Measurements from ENCODE around the gene MYH6.

Gene MYH6

DNA sequence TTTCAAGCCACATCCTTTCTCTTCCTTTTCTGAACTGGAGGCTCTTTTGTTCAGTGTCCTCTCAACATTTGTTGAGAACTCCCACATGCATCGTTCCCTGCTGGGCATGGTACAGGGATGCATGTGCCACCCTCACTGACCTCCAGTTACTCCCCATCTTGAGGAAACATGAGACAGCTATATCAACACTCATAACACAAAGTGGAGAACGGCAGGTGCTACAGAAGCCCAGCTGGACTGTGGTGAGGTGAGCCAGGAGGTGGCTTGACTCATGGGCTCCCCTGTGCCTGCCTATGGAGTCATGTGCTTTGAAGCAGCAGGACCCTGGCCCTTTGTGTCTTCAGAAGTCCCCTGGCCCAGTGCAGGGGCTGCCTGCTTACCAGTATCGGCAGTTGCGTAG lies 9.7 kb downstream of the MYH6 start:
- no peak for DNase-seq (ENCODE audit: low read depth in 1 of 2, low spot score in 1 of 2)
- TF ChIP-seq, protein P1, sequence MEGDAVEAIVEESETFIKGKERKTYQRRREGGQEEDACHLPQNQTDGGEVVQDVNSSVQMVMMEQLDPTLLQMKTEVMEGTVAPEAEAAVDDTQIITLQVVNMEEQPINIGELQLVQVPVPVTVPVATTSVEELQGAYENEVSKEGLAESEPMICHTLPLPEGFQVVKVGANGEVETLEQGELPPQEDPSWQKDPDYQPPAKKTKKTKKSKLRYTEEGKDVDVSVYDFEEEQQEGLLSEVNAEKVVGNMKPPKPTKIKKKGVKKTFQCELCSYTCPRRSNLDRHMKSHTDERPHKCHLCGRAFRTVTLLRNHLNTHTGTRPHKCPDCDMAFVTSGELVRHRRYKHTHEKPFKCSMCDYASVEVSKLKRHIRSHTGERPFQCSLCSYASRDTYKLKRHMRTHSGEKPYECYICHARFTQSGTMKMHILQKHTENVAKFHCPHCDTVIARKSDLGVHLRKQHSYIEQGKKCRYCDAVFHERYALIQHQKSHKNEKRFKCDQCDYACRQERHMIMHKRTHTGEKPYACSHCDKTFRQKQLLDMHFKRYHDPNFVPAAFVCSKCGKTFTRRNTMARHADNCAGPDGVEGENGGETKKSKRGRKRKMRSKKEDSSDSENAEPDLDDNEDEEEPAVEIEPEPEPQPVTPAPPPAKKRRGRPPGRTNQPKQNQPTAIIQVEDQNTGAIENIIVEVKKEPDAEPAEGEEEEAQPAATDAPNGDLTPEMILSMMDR (IDR thresholded peaks at IDR 0.05; ENCODE audit: insufficient read depth, low read length), result no peak
- TF ChIP-seq SPI1 (IDR thresholded peaks at IDR 0.05; ENCODE audit: borderline replicate concordance, low read depth) (no peak), POLR2AphosphoS5 (IDR thresholded peaks at IDR 0.05; ENCODE audit: low read depth) (no peak), GABPA (IDR thresholded peaks at IDR 0.05; ENCODE audit: low read depth) (no peak)
- TF ChIP-seq, protein P2, sequence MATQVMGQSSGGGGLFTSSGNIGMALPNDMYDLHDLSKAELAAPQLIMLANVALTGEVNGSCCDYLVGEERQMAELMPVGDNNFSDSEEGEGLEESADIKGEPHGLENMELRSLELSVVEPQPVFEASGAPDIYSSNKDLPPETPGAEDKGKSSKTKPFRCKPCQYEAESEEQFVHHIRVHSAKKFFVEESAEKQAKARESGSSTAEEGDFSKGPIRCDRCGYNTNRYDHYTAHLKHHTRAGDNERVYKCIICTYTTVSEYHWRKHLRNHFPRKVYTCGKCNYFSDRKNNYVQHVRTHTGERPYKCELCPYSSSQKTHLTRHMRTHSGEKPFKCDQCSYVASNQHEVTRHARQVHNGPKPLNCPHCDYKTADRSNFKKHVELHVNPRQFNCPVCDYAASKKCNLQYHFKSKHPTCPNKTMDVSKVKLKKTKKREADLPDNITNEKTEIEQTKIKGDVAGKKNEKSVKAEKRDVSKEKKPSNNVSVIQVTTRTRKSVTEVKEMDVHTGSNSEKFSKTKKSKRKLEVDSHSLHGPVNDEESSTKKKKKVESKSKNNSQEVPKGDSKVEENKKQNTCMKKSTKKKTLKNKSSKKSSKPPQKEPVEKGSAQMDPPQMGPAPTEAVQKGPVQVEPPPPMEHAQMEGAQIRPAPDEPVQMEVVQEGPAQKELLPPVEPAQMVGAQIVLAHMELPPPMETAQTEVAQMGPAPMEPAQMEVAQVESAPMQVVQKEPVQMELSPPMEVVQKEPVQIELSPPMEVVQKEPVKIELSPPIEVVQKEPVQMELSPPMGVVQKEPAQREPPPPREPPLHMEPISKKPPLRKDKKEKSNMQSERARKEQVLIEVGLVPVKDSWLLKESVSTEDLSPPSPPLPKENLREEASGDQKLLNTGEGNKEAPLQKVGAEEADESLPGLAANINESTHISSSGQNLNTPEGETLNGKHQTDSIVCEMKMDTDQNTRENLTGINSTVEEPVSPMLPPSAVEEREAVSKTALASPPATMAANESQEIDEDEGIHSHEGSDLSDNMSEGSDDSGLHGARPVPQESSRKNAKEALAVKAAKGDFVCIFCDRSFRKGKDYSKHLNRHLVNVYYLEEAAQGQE (IDR thresholded peaks at IDR 0.05; ENCODE audit: insufficient replicate concordance, low read depth), result no peak
- H3K27me3 ChIP-seq (ENCODE audit: insufficient read depth, poor library complexity, severe bottlenecking), result no peaks in the 10 kb centered on the region
- no peak overlapping the region for H3K27ac ChIP-seq (replicated peaks)
- H3K4me3 ChIP-seq (replicated peaks; ENCODE audit: insufficient read depth, low read length), result no peak overlapping the region

GRCh38 chr14:23396781-23397407 lies 11.2 kb downstream of the MYH6 start:
- TF ChIP-seq SPI1 (IDR thresholded peaks at IDR 0.05; ENCODE audit: borderline replicate concordance, low read depth) (no peak), GABPA (IDR thresholded peaks at IDR 0.05; ENCODE audit: low read depth) (no peak), POLR2AphosphoS5 (IDR thresholded peaks at IDR 0.05; ENCODE audit: low read depth) (no peak)
- TF ChIP-seq, protein P2 (IDR thresholded peaks at IDR 0.05; ENCODE audit: insufficient replicate concordance, low read depth), result no peak
- TF ChIP-seq, protein P1 (IDR thresholded peaks at IDR 0.05; ENCODE audit: insufficient read depth, low read length), result no peak
- DNase-seq (ENCODE audit: low read depth in 1 of 2, low spot score in 1 of 2), result no peak
- H3K4me3 ChIP-seq (replicated peaks; ENCODE audit: insufficient read depth, low read length), result no peak overlapping the region
- H3K27me3 ChIP-seq (ENCODE audit: insufficient read depth, poor library complexity, severe bottlenecking), result no peaks in the 10 kb centered on the region
- no peak overlapping the region for H3K27ac ChIP-seq (replicated peaks)

DNA sequence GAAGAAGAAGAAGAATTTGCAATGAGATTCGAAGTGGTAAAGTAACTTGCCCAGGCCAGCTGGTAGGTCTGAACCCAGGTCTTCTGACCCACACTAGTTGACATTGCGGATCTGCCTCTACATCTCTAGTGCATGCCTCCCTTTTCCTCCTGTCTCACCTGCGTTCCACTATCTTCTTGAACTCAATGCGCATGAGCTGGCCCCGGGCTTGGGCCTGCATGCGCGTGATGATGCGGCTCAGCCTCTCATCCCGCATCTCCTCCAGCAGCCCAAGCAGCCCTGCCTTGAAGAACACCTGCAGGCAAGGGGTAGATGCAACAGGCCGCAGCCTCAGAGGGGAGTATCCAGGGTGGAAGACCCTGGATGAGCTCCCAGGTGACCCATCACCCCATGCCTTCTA lies 11.9 kb downstream of the MYH6 start:
- no peaks in the 10 kb centered on the region for H3K27me3 ChIP-seq (ENCODE audit: insufficient read depth, poor library complexity, severe bottlenecking)
- DNase-seq (ENCODE audit: low read depth in 1 of 2, low spot score in 1 of 2), result no peak
- no peak overlapping the region for H3K4me3 ChIP-seq (replicated peaks; ENCODE audit: insufficient read depth, low read length)
- TF ChIP-seq GABPA (IDR thresholded peaks at IDR 0.05; ENCODE audit: low read depth) (no peak), POLR2AphosphoS5 (IDR thresholded peaks at IDR 0.05; ENCODE audit: low read depth) (no peak), SPI1 (IDR thresholded peaks at IDR 0.05; ENCODE audit: borderline replicate concordance, low read depth) (no peak)
- TF ChIP-seq, protein P1 (IDR thresholded peaks at IDR 0.05; ENCODE audit: insufficient read depth, low read length), result no peak
- TF ChIP-seq, protein P2 (IDR thresholded peaks at IDR 0.05; ENCODE audit: insufficient replicate concordance, low read depth), result no peak
- no peak overlapping the region for H3K27ac ChIP-seq (replicated peaks)

Data from HL-60 (cell line).